Measurements from ENCODE around the gene CCDC89. TPM values are rescaled to one million over a fixed set of nuclear protein-coding genes. Genes with fewer than 3 reads are reported as not detected.
"Not testable (repeated sequence)": the region's sequence is repeated elsewhere in the genome, so short reads cannot be mapped to it uniquely, and the experiment has no call there.

CCDC89 gene
- total RNA-seq, 1 donor from 2014 or later, result 2.5 TPM

DNA sequence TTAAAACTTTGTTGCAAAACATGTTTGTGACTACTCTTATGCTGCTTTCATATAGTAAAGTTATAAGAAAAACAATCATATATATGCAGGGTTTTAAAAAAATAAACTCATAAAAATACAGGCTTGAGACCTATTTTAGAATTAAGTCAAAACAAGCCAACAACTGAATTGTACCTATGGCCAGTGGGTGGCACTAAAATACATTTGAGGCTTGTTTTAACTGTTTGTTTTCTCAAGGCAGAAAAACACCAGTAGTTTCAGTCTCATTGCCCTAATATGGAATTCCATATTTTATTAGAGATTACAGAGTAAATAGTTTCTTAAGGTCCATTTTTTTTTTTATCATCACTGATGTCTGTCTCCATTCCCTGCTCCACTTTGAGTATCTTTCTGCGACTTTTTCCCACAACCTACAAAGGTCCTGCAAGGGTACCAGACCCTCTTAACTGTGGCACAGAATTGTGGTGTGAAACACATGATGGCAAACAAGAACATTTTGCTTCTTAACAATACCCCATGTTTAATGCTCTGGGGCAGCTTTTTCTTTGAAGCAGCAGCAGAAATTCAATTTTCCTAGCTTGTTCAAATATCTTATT is 8.5 kb upstream of the CCDC89 start:
- no peak for DNase-seq (ENCODE audit: low spot score)

- no peak for DNase-seq (ENCODE audit: low spot score)
Observed at GRCh38 chr11:85685125-85685819, 723 bp downstream of the CCDC89 start.

DNA sequence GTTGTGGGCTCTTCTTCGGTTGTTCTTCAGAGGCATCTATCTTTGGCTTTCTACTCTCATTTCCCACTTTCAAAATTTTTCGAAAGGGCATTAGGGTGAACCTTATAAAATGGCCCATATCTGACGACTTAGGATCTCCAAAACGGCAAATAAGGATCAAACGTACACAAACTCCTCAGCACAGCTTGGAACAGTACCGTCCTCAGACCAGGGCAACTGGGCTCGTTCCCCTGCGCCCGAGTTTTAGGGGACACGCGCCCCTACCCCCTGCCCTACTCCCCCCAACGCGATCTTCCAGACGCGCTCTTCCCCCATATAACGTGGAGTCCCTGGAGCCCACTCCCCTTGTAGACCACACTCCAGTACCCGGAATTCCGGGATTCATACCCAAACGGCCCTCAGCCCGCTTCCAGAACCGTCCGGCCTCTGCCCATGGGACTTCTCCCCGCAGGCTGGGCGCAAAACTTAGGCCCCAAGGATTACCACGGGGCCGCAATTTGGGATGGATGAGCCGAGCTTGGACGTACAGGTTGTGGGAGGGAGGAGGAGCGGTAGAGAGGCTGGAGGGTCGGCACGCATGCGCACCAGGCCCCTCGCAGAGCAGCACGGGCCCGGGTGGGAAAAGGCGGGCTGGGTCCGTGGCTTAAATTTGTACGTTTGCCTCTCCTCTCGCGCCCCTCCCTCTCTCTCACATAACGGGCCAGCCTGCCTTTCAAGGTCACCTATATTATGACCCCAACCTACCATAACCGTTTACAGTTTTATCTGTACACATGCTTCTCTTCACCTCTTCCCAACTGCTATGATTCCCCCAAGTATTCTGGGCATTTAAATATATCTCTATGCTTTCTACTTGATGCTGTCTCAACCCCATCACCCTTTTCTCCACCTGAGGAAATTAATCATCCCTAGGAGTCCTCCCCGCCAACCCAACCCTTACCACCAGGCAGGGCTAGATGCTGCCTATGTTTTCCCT is 3.4 kb downstream of the CCDC89 start:
- peak; percentile 65 for DNase-seq (ENCODE audit: low spot score)

DNA sequence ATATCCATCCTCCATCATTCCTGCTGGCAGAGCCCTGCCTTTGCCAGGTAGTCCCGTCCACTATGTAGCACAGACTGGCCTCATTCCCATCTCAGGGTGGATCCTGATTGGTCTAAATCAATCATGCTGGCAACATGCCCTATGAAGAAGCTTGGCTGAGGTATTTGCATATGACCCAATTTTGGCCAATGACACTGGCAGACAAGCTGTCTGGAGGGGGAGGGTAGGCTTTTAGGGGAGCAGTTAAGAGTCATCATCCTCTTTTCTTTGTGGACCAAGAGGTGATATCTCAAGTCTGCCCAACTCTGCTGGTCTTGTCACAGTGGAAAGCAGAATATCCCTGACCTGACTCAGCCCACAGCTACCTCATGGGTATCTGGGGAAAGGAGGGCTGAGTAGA is 5.1 kb downstream of the CCDC89 start:
- no peak for DNase-seq (ENCODE audit: low spot score)

- no peak for DNase-seq (ENCODE audit: low spot score)
Observed at GRCh38 chr11:85679576-85679975, 6.4 kb downstream of the CCDC89 start.

GRCh38 chr11:85673393-85673792 is 12.6 kb downstream of the CCDC89 start:
- DNase-seq (ENCODE audit: low spot score), result no peak

GRCh38 chr11:85672105-85672902 is 13.7 kb downstream of the CCDC89 start:
- DNase-seq (ENCODE audit: low spot score), result no peak

- not testable (repeated sequence) for DNase-seq (ENCODE audit: low spot score)
Observed at GRCh38 chr11:85670949-85671663, 14.9 kb downstream of the CCDC89 start.

- DNase-seq (ENCODE audit: low spot score), result no peak
Observed at GRCh38 chr11:85668157-85668556, 17.8 kb downstream of the CCDC89 start.

DNA sequence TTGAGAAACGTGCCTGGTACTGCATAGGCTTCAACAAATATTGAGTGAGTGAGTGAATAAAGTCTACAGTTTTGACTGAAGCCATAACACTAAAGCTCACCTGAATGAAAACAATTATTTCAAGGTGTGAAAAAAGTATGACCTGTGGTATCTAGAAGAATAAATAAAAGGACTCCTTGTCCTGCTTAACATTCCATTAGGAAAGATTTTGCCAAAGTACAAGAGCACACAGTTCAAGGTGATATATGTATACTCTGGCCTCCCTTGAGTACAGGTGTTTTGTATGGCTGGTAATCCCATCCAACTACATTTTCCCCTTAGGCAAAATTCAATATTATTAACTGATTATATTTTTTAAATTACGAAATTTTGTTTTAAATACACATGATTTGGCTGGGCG is 19.3 kb downstream of the CCDC89 start:
- DNase-seq (ENCODE audit: low spot score), result no peak

DNA sequence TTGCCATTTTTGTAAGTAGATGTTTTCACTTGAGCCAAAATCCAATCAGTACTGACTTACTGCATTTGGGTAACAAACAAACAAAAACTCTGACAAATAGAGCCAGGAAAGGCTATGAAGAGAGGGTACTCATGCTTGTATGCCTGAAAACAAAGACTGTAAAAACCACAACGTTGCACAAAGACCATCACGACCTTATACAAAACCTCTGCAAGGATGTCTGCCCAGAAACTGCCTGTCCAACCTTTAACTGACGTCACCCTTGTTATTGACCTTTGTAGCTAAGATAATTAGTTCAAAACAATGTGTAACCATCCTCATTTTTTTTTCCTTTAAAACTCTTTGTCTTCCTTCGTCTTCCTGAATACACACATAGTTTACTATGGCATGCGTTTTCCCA is 20.3 kb downstream of the CCDC89 start:
- no peak for DNase-seq (ENCODE audit: low spot score)

GRCh38 chr11:85664615-85665481 is 21.1 kb downstream of the CCDC89 start, which contains the start of gene CREBZF:
TSS of gene CREBZF (minus strand) at chr11:85665129. CDS start at chr11:85664875, 254 bp downstream.
- peak; percentile 97 for DNase-seq (ENCODE audit: low spot score)

- peak; percentile 89 for DNase-seq (ENCODE audit: low spot score)
Observed at GRCh38 chr11:85663753-85664614, 22.0 kb downstream of the CCDC89 start.

DNA sequence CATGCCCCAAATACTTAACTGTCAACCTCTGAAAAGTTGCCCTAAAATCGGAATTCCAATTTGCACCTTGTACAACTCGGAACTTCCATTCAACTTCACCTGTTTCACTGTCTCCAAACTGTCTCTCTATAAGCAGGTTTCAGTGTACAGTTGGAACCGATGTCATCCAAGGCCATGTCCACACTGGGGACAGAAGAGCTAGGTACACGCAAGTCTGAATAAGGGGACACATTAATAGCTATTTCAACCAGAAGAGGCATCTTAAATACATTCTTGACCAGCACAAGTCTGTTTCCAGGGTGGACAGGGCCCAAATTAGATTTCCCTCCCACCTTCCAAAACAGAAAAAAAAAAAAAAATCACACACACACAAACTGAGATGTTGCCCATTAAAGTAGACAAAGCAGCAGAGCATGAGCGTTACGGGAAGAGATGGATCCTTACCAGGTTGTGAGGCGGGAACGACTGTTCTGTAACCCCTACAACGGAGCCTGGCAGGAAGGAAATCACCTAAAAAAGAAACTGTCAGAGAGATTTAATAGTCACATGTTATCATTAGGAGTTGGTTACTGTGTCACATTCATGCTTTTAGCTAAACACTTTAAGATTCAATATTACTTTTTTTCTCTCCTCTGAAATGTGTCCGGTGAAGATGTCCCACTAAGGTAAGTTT is 22.8 kb downstream of the CCDC89 start:
- no peak for DNase-seq (ENCODE audit: low spot score)

DNA sequence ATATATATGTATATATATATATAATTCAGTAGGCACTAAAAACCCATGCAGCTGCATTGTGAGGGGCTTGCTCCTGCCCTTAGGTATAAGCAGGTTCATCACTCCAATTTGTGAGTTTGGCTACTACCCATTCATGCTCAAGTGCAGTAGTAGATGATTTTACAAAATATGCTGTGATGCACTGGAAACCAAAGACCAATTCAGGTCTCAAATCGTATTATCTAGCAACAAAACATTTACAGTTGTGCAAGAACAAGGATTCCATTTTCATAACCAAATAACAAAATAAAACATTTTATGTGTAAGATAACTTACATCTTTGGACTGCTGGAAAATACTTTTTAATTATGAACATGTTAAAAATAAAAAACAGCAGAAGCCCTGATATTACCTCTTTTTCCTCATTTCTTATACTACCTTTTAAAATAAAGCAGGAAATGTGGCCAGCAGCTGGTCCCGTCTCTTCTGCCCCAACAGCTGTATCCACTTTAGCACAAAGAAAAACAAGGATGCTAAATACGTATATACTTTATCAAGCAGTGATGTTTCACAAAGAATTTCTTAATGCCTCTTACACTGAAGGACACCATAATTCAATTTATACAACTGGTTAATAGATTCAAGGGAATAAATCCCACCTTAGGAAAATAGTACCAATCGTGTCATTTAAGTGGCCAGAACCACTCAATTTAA is 23.9 kb downstream of the CCDC89 start:
- DNase-seq (ENCODE audit: low spot score), result no peak

- DNase-seq (ENCODE audit: low spot score), result no peak
Observed at GRCh38 chr11:85658180-85658579, 27.8 kb downstream of the CCDC89 start.

- DNase-seq (ENCODE audit: low spot score), result no peak
Observed at GRCh38 chr11:85656777-85657176, 29.2 kb downstream of the CCDC89 start.

- DNase-seq (ENCODE audit: low spot score), result not testable (repeated sequence)
Observed at GRCh38 chr11:85654343-85654742, 31.7 kb downstream of the CCDC89 start.

Data from ureter (tissue), 1 donor.